Epidermal melanocyte (primary cell): ENCODE measurements around the gene SEC31B.

Source experiments
- DNase-seq: peaks from one replicate; pipeline ENCODE4 v3.0.0; 2011; ENCODE audit warnings: low spot score; ENCODE audit not compliant: insufficient read length

The SEC31B gene

GRCh38 chr10:100528921-100529474, 9.3 kb upstream of the SEC31B start:
- DNase-seq = no peak

- no peak for DNase-seq
These were observed 8.6 kb upstream of the SEC31B start for GRCh38 chr10:100528123-100528886.

- DNase-seq = no peak
These were observed 5.0 kb upstream of the SEC31B start for GRCh38 chr10:100524638-100525037.

- no peak for DNase-seq
These were observed 4.5 kb upstream of the SEC31B start for GRCh38 chr10:100524206-100524605.

- no peak for DNase-seq
These were observed 3.3 kb upstream of the SEC31B start for GRCh38 chr10:100522945-100523344.

- DNase-seq = no peak
These were observed 2.6 kb upstream of the SEC31B start for GRCh38 chr10:100522107-100522801.

- DNase-seq = no peak
These were observed 1.1 kb upstream of the SEC31B start for GRCh38 chr10:100520811-100521210.

- peak; percentile 79 for DNase-seq
These were observed 860 bp downstream of the SEC31B start for GRCh38 chr10:100518761-100519241.

- no peak for DNase-seq
These were observed 2.8 kb downstream of the SEC31B start for GRCh38 chr10:100516847-100517246.

- no peak for DNase-seq
These were observed 4.0 kb downstream of the SEC31B start for GRCh38 chr10:100515612-100516011.

GRCh38 chr10:100510533-100511308, 8.9 kb downstream of the SEC31B start:
- DNase-seq = no peak

GRCh38 chr10:100509241-100509840, 10.3 kb downstream of the SEC31B start:
- DNase-seq = no peak

GRCh38 chr10:100508691-100509150, 10.9 kb downstream of the SEC31B start:
- DNase-seq = peak; percentile 67

- DNase-seq = no peak
These were observed 11.4 kb downstream of the SEC31B start for GRCh38 chr10:100508266-100508665.

- DNase-seq = no peak
These were observed 12.3 kb downstream of the SEC31B start for GRCh38 chr10:100507357-100507732.

GRCh38 chr10:100506596-100507356, 12.9 kb downstream of the SEC31B start:
- DNase-seq = no peak

- no peak for DNase-seq
These were observed 14.5 kb downstream of the SEC31B start for GRCh38 chr10:100505164-100505563.

- DNase-seq = no peak
These were observed 15.6 kb downstream of the SEC31B start for GRCh38 chr10:100504096-100504495.

GRCh38 chr10:100502926-100503494, 16.7 kb downstream of the SEC31B start:
- no peak for DNase-seq

- no peak for DNase-seq
These were observed 18.2 kb downstream of the SEC31B start for GRCh38 chr10:100501423-100501822.
